Thyroid gland (tissue), 4 donors: ENCODE measurements around the gene TIMM13.

Experiments
- POLR2A ChIP-seq, 2 donors: fragments of 450-650 bp; IDR thresholded peaks; one replicate each; pipeline ENCODE4 v1.6.1; 2017; ENCODE audit warnings: antibody characterized with exemption in 2 of 2, mild to moderate bottlenecking in 2 of 2, moderate library complexity in 1 of 2
- TF ChIP-seq, protein P1 (sequence below), 6 experiments: fragments of 200-600 bp in 3 of 6; fragments of 450-650 bp in 3 of 6; sonication (generic) in 3 of 6; IDR thresholded peaks; one replicate each; pipeline ENCODE4 v1.5.1; 2016 to 2019; ENCODE audit warnings: antibody characterized with exemption in 6 of 6, mild to moderate bottlenecking in 2 of 6, inconsistent platforms in 1 of 6, moderate library complexity in 1 of 6

GRCh38 chr19:2436926-2437325 lies 9.5 kb upstream of the TIMM13 start:
- TF ChIP-seq, protein P1, sequence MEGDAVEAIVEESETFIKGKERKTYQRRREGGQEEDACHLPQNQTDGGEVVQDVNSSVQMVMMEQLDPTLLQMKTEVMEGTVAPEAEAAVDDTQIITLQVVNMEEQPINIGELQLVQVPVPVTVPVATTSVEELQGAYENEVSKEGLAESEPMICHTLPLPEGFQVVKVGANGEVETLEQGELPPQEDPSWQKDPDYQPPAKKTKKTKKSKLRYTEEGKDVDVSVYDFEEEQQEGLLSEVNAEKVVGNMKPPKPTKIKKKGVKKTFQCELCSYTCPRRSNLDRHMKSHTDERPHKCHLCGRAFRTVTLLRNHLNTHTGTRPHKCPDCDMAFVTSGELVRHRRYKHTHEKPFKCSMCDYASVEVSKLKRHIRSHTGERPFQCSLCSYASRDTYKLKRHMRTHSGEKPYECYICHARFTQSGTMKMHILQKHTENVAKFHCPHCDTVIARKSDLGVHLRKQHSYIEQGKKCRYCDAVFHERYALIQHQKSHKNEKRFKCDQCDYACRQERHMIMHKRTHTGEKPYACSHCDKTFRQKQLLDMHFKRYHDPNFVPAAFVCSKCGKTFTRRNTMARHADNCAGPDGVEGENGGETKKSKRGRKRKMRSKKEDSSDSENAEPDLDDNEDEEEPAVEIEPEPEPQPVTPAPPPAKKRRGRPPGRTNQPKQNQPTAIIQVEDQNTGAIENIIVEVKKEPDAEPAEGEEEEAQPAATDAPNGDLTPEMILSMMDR (IDR thresholded peaks at IDR 0.05), result no peak
- TF ChIP-seq POLR2A (IDR thresholded peaks at IDR 0.05), result no peak
